DOHH2 (cell line): ENCODE measurements around the gene SH2D1B.

Experiments
- CTCF ChIP-seq: fragments of 200-600 bp; sonication (generic); IDR thresholded peaks from one replicate; pipeline ENCODE4 v1.5.1; 2014; ENCODE audit warnings: antibody characterized with exemption, mild to moderate bottlenecking, low read depth, low read length; ENCODE audit not compliant: poor library complexity, severe bottlenecking
- EZH2phosphoT487 ChIP-seq: fragments of 200-600 bp; sonication (generic); IDR thresholded peaks from 2 replicates; pipeline ENCODE4 v1.6.1; 2017; ENCODE audit warnings: borderline replicate concordance, mild to moderate bottlenecking, antibody characterized with exemption, low read length, moderate library complexity, mixed read lengths

- TF ChIP-seq CTCF (no peak), EZH2phosphoT487 (no peak)
Measured at GRCh38 chr1:162370161-162370560, 41.8 kb downstream of the SH2D1B start.
